HUES64 (cell line): ENCODE results near the gene LURAP1L.

Source experiments
- H3K27ac ChIP-seq: 2 replicates; pipeline ENCODE4 v1.7.0; 2013; ENCODE audit warnings: low read depth, low read length, inconsistent platforms
- H3K27me3 ChIP-seq: 2 replicates; pipeline ENCODE4 v1.6.1; 2013; ENCODE audit warnings: mild to moderate bottlenecking, low read length; ENCODE audit not compliant: insufficient read depth
- H3K36me3 ChIP-seq: 2 replicates; pipeline ENCODE4 v1.6.1; 2013; ENCODE audit warnings: mild to moderate bottlenecking, low read length; ENCODE audit not compliant: insufficient read depth
- H3K4me1 ChIP-seq: 2 replicates; pipeline ENCODE4 v1.6.1; 2013; ENCODE audit warnings: mild to moderate bottlenecking, low read length, moderate library complexity; ENCODE audit not compliant: insufficient read depth
- H3K4me3 ChIP-seq: 2 replicates; pipeline ENCODE4 v1.5.1; 2013; ENCODE audit warnings: mild to moderate bottlenecking, low read length, moderate library complexity
- H3K9ac ChIP-seq: 2 replicates; pipeline ENCODE4 v1.6.1; 2013; ENCODE audit warnings: mild to moderate bottlenecking, low read depth, low read length
- H3K9me3 ChIP-seq: 2 replicates; pipeline ENCODE4 v1.6.1; 2013; ENCODE audit warnings: low read depth, low read length; ENCODE audit not compliant: insufficient read depth
- WGBS: fragments of 150-250, 120-280 bp; methylation state at CpG from one replicate; pipeline ENCODE4 v1.1.7; 2013; ENCODE audit warnings: missing lambda C conversion rate; 5-methylcytosine and 5-hydroxymethylcytosine counted together

LURAP1L gene

DNA sequence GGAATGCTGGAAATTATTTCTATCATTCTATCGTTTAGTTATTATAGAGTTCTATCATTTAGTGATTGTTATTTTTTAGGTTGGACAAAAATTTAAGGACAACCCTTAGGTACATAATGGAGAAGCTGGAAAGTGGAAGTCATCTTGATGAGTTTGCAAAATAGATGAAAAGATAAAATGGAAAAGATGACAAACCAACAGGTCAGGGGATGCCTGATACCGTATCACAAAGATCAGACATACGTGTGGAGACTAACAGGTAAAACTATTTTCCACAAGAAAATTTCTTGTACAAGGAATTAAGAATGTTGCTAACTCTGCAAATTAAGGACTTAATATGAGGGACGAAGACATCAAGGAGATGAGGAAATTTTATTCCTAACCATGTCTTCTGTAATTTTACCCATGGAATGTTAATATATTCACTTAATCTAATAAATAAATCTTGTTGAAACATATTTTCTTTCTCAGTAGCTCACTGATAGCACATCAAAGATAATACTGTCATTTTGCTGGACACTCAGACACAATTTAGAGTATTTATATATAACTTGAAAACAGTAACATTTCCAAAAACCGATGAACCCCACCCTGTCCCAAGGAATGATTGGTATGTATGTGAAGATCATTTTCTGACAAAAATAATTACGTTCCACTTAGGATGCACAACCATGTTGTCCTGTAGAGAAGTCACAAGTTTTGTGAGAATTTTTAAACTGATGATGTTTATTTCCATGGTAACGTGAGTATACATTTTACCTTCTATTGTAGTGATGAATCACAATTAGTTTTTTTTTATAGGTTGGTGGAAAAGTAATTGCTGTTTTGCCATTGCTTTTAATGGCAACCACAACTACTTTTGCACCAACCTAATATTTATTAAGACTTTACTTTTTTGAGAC is 2.6 kb downstream of the LURAP1L start:
- Histone ChIP-seq H3K4me1 (peaks cover 3% of the 10 kb centered on the region; the same call in 1 of the 2 replicates), H3K27ac (no peak overlapping the region), H3K4me3 (no peak overlapping the region), H3K9ac (no peak overlapping the region), H3K27me3 (peaks cover 21% of the 10 kb centered on the region), H3K9me3 (no peaks in the 10 kb centered on the region), H3K36me3 (no peaks in the 10 kb centered on the region)
- WGBS = 93% methylated on average over 5 of the region's 7 CpGs

DNA sequence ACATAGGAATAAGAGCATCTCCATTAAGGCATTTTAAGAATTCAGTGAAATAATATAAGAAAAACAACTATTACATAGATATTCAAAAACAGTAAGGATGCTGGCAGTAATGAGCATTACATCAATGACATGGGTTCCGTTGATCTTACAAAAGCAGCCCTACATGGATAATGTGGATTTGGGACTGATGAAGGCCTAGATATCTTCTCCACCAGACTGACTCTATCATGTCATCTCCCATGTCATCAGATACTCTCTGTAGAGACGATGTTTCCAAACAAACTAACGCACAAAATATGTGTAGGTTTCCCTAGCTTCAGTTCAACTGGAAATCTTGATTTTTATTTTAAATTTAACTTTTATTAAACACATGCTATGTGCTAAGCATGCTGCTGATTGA is 3.6 kb downstream of the LURAP1L start:
- WGBS = 91% methylated on average over 3 of the region's 3 CpGs
- H3K36me3 ChIP-seq = no peaks in the 10 kb centered on the region
- H3K27me3 ChIP-seq = peaks cover 21% of the 10 kb centered on the region
- no peak overlapping the region for H3K27ac ChIP-seq
- peaks cover 3% of the 10 kb centered on the region; the same call in 1 of the 2 replicates for H3K4me1 ChIP-seq
- no peak overlapping the region for H3K4me3 ChIP-seq
- H3K9ac ChIP-seq = no peak overlapping the region
- H3K9me3 ChIP-seq = no peaks in the 10 kb centered on the region

DNA sequence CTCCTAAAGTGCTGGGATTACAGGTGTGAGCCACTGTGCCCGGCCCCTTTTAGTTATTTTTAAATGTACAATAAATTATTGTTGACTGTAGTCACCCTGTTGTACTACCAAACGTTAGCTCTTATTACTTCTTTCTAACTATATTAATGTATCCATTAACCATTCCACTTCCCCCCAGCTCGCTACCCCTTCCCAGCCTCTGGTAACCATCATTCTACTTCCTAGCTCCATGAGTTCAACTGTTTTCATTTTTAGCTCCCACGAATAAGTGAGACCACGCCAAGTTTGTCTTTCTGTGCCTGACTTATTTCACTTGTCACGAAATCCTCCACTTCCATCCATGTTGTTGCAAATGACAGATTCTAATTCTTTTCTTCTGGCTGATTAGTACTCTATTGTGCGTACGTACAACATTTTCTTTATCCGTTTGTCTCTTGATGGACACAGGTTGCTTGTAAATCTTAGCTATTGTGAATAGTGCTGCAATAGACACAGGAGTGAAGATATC is 6.5 kb downstream of the LURAP1L start:
- H3K4me3 ChIP-seq = no peak overlapping the region
- peaks cover 6% of the 10 kb centered on the region for H3K27me3 ChIP-seq
- no peak overlapping the region for H3K27ac ChIP-seq
- no peak overlapping the region for H3K9ac ChIP-seq
- no peaks in the 10 kb centered on the region for H3K36me3 ChIP-seq
- no peaks in the 10 kb centered on the region for H3K9me3 ChIP-seq
- H3K4me1 ChIP-seq = peaks cover 3% of the 10 kb centered on the region; the same call in 1 of the 2 replicates
- WGBS = 86% methylated on average over 9 of the region's 9 CpGs

DNA sequence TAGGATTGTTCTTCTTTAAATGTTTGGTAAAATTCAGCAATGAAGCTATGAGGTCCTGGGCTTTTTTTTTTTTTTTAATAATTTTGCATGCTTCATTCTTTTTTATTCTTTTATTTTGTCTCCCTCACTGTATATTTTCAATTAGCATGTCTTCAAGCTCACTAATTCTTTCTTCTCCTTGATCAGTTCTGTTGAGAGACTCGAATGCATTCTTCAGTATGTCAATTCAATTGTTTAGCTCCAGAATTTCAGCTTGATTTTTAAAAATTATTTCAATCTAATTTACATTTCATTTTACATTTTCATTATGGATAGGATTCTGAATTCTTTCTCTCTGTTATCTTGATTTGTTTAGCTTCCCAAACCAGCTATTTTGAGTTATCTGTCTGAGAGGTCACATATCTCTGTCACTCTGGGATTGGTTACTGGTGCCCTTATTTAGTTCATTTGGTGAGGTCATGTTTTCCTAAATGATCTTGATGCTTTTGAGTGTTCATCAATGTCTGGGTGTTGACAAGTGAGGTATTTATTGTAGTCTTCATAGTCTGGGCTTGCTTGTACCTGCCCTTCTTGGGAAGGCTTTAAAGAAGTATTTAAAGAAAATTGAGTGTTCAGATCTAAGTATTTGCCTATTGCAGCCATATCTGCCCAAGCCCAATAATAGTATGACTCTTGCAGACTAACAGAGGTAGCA is 9.1 kb downstream of the LURAP1L start:
- Histone ChIP-seq H3K4me1 (no peaks in the 10 kb centered on the region), H3K27me3 (no peaks in the 10 kb centered on the region), H3K27ac (no peak overlapping the region), H3K4me3 (no peak overlapping the region), H3K9me3 (no peaks in the 10 kb centered on the region), H3K36me3 (no peaks in the 10 kb centered on the region), H3K9ac (no peak overlapping the region)
- WGBS = 100% methylated on average over 1 of the region's 1 CpG

DNA sequence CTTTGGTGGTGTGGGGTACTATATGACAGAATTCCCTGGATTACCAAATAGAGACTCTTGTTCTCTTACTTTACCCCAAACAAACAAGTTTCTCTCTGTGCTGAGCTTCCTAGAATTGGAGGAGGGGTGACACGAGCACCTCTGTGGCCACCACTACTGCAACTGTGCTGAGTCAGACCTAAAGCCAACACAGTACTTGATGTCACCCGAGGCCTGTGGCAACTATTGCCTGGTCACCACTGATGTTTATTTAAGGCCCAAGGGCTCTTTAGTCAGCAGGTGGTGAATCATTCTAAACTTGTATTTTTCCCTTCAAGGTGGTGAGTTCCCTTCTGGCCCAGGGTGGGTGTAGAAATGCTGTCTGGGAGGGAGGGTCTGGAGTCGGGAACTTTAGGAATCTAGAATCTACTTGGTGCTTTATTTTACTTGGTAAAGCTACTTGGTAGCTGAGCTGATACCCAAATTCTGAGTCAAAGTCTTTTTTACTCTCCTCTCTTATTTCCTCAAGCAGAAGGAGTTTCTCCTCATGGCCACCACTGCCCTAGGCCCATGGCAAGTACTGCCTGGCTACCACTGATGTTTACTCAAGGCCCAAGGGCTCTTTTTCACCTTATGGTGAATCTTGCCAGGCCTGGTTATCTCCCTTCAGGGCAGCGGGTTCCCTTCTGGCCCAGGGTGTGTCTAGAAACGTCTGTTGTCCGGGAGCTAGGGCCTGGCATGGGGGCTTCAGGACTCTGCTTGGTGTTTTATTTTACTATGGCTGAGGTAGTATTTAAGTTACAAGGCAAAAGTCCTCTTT is 9.8 kb downstream of the LURAP1L start:
- H3K27ac ChIP-seq = no peak overlapping the region
- WGBS = 92% methylated on average over 6 of the region's 6 CpGs
- H3K9me3 ChIP-seq = no peaks in the 10 kb centered on the region
- no peaks in the 10 kb centered on the region for H3K36me3 ChIP-seq
- H3K27me3 ChIP-seq = no peaks in the 10 kb centered on the region
- H3K9ac ChIP-seq = no peak overlapping the region
- H3K4me3 ChIP-seq = no peak overlapping the region
- no peaks in the 10 kb centered on the region for H3K4me1 ChIP-seq

DNA sequence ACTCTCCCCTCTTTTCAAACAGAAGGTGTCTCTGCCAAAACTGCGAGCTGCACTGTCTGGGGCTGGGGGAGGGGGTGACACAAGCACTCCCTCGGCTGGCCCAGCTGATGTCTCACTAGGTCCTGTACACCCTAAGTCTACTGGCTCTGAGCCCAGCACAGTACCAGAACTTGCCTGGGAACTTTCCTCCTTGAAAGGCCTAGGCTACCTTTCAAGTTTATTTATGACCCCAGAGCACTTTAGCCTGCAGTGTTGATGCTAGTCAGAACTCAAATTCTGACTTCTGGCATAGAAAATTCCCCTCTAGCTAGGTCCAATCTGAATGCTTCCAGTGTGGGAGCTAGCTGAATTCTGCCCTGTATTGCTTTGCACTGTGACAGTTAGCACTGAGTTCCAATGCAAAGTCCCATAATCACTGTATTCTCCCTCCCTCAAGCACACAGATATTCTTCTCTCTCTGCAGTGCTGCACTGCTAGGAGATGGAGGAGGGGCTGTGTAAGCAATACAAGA is 10.5 kb downstream of the LURAP1L start:
- no peaks in the 10 kb centered on the region for H3K4me1 ChIP-seq
- no peaks in the 10 kb centered on the region for H3K9me3 ChIP-seq
- H3K36me3 ChIP-seq = no peaks in the 10 kb centered on the region
- no peak overlapping the region for H3K27ac ChIP-seq
- no peak overlapping the region for H3K9ac ChIP-seq
- H3K27me3 ChIP-seq = no peaks in the 10 kb centered on the region
- WGBS = 94% methylated on average over 2 of the region's 2 CpGs
- no peak overlapping the region for H3K4me3 ChIP-seq

DNA sequence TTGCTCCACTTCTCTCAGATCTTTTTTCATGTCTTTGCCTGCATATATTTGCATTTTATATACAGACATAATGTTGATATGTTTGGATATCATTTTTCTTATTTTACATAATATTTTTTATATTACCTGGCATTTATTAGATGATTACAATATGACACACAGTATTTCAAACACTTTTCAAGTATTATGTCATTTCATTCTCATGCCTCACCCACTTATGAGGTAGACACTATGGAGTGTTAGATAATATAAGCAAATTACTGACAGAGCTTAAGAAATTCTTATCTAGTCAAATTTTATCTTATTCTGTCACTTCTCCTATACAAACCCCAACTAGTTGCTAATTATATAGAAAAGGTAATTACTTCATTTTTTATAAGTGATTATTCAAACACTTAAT is 11.1 kb downstream of the LURAP1L start:
- no peak overlapping the region for H3K9ac ChIP-seq
- H3K36me3 ChIP-seq = no peaks in the 10 kb centered on the region
- no peaks in the 10 kb centered on the region for H3K27me3 ChIP-seq
- no peaks in the 10 kb centered on the region for H3K4me1 ChIP-seq
- no peak overlapping the region for H3K27ac ChIP-seq
- no peak overlapping the region for H3K4me3 ChIP-seq
- H3K9me3 ChIP-seq = no peaks in the 10 kb centered on the region

DNA sequence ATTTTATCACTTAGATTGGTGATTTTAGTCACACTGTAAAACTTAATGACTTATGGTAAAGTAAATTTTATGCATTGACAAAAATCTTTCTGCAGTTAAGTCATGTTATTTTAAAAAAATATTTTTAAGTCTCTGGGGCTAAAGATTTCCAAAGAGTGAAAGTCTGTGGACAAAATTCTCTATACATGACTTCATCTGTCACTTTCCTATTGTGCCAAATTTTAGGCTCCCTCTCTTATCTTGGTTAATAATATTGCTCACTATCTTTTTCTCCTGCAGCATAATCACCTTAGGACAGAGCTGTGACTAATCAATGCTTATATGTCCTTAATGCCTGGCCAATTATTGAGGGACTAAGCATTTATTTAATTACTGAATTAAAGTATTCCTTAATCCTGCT is 15.2 kb downstream of the LURAP1L start:
- H3K9ac ChIP-seq = no peak overlapping the region
- no peaks in the 10 kb centered on the region for H3K36me3 ChIP-seq
- H3K4me3 ChIP-seq = no peak overlapping the region

DNA sequence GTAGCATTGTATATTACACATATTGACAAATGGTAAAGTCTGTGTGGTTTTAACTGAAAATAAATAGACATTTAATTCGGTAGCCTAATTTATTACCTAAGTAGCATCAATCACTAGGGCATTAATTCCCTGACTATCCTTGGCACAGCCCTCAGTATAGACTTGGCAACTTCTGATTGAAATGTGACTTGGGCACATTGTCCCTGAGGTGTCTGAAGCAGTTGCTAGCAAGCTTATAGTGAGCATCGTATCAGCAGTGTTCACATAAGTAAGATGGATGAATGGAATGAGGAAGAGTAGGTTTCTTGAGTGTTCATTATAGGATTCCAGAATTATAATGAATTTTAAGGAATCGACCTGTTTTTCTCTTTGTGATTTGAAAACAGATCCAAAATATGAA is 16.1 kb downstream of the LURAP1L start:
- no peaks in the 10 kb centered on the region for H3K36me3 ChIP-seq
- 97% methylated on average over 3 of the region's 3 CpGs for WGBS
- no peaks in the 10 kb centered on the region for H3K9me3 ChIP-seq
- H3K27ac ChIP-seq = no peak overlapping the region
- H3K4me3 ChIP-seq = no peak overlapping the region
- H3K9ac ChIP-seq = no peak overlapping the region
- H3K4me1 ChIP-seq = no peaks in the 10 kb centered on the region
- H3K27me3 ChIP-seq = no peaks in the 10 kb centered on the region

More for the DNA sequence above, 15.2 kb downstream of the LURAP1L start:
- H3K9me3 ChIP-seq = no peaks in the 10 kb centered on the region
- no peaks in the 10 kb centered on the region for H3K4me1 ChIP-seq
- no peaks in the 10 kb centered on the region for H3K27me3 ChIP-seq
- H3K27ac ChIP-seq = no peak overlapping the region

DNA sequence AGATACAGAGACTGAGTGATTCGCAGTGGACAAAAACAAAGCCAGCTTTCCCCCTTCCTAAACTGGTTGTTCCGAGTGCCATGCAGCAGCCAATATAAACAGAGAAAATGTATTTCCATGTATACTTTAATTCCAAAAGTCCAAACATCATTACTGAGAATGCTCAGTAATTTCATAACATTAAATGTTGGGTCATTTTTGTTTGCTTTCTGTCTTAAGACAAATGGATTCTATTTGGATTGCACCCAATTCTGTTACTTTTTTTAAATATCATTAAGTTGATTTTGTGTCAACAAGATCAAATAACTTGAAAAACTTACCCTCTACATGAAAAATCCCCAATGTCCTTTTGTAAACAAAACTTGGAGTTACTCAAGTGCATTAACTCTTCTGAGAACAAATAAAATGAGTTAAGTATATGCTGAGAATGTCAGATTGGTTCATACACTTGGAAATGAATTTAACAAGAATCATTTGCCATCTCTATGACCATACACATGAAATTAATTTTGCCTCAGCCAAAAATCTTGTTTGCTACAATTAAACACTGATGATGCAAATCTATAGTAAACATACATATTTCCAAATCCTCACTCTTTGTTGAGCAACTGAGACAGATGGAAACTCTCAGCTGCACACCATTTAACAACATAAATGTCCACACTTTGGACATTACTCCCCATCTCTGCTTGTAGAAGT is 19.4 kb downstream of the LURAP1L start:
- Histone ChIP-seq H3K9me3 (no peaks in the 10 kb centered on the region), H3K9ac (no peak overlapping the region), H3K4me1 (no peaks in the 10 kb centered on the region), H3K36me3 (no peaks in the 10 kb centered on the region), H3K4me3 (no peak overlapping the region), H3K27ac (no peak overlapping the region), H3K27me3 (no peaks in the 10 kb centered on the region)
- WGBS = 91% methylated on average over 2 of the region's 2 CpGs
